Erythroblast (primary cell): Measurements from ENCODE around the gene CYS1.

Experiments used
- GATA1 ChIP-seq: IDR thresholded peaks from 2 replicates; pipeline ENCODE4 v1.6.1; 2011; ENCODE audit warnings: low read depth, mild to moderate bottlenecking, control low read depth, low read length, moderate library complexity
- POLR2A ChIP-seq: IDR thresholded peaks from 2 replicates; pipeline ENCODE4 v1.6.1; 2011; ENCODE audit warnings: mild to moderate bottlenecking, low read length

- TF ChIP-seq POLR2A (no peak), GATA1 (no peak)
Measured at GRCh38 chr2:10032746-10033105, 47.5 kb downstream of the CYS1 start.
